Left cardiac atrium (tissue), 4 donors: ENCODE results near the gene GNG12. TPM values are rescaled to one million over a fixed set of nuclear protein-coding genes. Genes with fewer than 3 reads are reported as not detected.

ENCODE experiments used
- ATAC-seq, 2 donors: fragments of 200-7000 bp; cut with Tn5 transposase; one replicate each; pipeline ENCODE4 v1.9.1; 2020; ENCODE audit warnings: mild to moderate bottlenecking in 2 of 2, moderate library complexity in 2 of 2
- DNase-seq: peaks from one replicate; pipeline ENCODE4 v3.0.0-alpha.2; 2020
- intact Hi-C, 2 donors: fragments of 100-400 bp; cut with DNase I; formaldehyde crosslinking; loops; one replicate each; pipeline versions ENCODE4 v1.14.1 to v1.15.1; 2022 to 2023
- total RNA-seq, 2 donors: library from RNA; stranded (reverse); fragmentation: NEBNext Ultra II Directional; extraction: Animal tissue kit (Norgen Biotek cat#: 25700); gene quantifications; one replicate each; pipeline ENCODE4 v1.2.1, GENCODE V29; 2021
- donor health status: DM: no; HTN: yes; CAD: no.
- donor health status: DM: no; HTN: yes; CAD: no; lungs with severe emphysema.
- donor health status: DM: yes; HTN: yes; CAD: no.
- donor health status: Dilated cardiomyopathy.

GNG12 gene
- total RNA-seq, 2 donors from 2014 or later: 34.1 to 49.6 TPM

- DNase-seq (no peak), ATAC-seq (no peak)
- intact Hi-C loops: no loop called here
These were observed 12.0 kb downstream of the GNG12 start for GRCh38 chr1:67821263-67821662.

DNA sequence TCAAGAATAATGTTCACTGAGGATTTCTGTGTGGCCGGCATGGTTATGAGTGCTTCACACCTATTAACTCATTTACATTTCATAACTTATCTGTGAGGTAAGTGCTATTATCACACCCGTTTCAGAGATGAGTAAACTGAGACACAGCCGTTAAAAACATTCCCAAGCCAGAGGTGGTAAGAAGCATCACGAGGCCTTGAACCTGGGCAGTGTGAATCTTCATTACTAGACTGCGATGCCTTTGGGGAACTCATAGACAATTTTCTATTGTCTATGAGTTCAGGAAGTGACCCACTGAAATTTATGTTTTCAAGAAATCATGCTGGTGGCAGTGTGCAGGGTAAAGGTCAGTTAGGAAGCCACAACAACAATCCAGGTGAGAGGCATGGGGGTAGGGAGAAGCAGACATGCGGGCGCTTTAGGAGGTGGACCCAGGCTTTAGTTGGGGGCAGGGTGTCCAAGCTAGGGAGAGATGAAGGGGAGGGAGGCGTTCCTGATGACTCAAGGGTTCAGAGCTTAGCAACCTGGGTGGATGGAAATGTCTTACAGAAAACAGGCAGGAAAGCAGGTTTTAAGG, 14.5 kb downstream of the GNG12 start:
- intact Hi-C loops: no loop called here
- peak in 1 of 2 donors; percentile 30 for ATAC-seq

GRCh38 chr1:67818162-67818561, 15.1 kb downstream of the GNG12 start:
- intact Hi-C loops: no loop called here
- ATAC-seq: no peak
- DNase-seq: no peak

More for the DNA sequence above, 14.5 kb downstream of the GNG12 start:
- DNase-seq: no peak

DNA sequence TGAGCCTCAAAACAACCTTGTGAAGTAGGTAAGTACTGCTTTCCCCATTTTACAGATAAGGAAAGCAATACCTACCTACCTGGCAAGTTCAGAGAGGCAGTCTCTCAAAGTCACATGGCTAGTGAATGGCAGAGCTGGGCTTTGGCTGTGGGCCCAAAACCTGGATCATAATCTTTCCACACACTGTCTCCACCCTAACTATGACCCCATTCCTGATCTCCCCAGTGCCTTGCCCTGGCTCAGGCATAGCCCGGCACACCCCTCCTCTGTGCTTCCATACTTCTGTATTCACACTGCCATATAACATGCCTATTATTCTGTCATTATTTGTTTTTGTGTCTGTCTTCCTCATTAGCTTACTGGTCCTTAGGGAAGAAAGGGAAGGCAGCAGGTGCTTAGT, 15.9 kb downstream of the GNG12 start:
- ATAC-seq (peak in 1 of 2 donors; percentile 25), DNase-seq (peak; percentile 22)
- intact Hi-C loops: no loop called here

GRCh38 chr1:67816506-67816905, 16.8 kb downstream of the GNG12 start:
- ATAC-seq (no peak), DNase-seq (no peak)
- intact Hi-C loops: no loop called here

- intact Hi-C loops: no loop called here
- DNase-seq (no peak), ATAC-seq (no peak)
These were observed 17.2 kb downstream of the GNG12 start for GRCh38 chr1:67816095-67816475.

GRCh38 chr1:67815303-67816094, 17.8 kb downstream of the GNG12 start:
- intact Hi-C loops: no loop called here
- DNase-seq: no peak
- peak; percentile 39 to 53 for ATAC-seq

DNA sequence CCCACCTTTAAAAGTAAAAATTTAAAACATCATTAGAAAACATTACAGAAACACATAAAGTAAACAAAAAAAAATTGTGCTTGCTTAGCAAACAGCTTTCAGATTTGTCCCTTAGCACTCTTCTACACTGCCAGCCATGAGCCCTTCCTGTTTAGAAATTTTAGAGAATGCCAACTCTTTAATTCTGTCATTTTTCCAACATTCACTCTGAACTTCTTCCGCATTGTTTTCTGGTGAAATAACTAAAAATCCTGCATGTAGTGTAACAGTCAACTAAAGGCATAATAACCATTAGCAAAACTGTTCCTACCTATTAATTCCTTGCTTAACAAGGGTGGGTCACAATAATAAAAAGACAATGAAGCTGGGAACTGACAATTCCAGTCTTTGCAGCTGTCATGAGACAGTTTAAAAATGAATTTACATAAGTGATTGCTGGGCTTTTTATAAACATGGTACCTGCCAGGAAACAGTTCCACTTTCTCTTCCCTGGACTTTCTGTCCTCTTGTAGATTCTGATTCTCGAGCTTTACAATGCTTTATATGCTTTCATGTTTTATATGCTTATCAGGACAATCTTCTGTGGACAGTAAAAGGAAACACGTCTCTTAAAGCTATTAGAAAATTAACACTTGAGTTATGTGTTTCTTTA, 19.0 kb downstream of the GNG12 start:
- intact Hi-C loops: no loop called here
- no peak for DNase-seq

GRCh38 chr1:67812226-67812625, 21.0 kb downstream of the GNG12 start:
- intact Hi-C loops: no loop called here
- peak in 1 of 2 donors; percentile 30 for ATAC-seq
- DNase-seq: no peak

More for the DNA sequence above, 19.0 kb downstream of the GNG12 start:
- peak; percentile 34 to 64 for ATAC-seq

- DNase-seq (no peak), ATAC-seq (peak in 1 of 2 donors; percentile 40)
- intact Hi-C loops: no loop called here
These were observed 21.5 kb downstream of the GNG12 start for GRCh38 chr1:67811781-67812180.

- DNase-seq (no peak), ATAC-seq (no peak)
- intact Hi-C loops: no loop called here
These were observed 23.4 kb downstream of the GNG12 start for GRCh38 chr1:67809887-67810286.

DNA sequence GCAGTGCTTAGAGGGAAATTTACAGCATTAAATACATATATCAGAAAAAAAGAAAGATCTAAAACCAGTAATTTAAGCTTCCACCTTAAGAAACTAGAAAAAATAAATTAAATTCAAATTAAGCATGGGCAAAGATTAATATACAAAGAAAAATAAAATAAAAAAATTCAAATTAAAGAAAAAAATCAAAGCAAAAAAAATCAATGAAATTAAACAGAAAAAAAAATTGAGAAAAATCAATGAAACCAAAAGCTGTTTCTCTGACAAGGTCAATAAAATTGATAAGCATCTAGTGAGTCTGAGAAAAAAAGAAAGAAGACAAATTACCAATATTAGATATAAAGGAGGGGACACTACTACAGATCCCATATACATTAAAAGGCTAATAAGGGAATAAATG, 26.0 kb downstream of the GNG12 start:
- DNase-seq (no peak), ATAC-seq (no peak)
- intact Hi-C loops: no loop called here

DNA sequence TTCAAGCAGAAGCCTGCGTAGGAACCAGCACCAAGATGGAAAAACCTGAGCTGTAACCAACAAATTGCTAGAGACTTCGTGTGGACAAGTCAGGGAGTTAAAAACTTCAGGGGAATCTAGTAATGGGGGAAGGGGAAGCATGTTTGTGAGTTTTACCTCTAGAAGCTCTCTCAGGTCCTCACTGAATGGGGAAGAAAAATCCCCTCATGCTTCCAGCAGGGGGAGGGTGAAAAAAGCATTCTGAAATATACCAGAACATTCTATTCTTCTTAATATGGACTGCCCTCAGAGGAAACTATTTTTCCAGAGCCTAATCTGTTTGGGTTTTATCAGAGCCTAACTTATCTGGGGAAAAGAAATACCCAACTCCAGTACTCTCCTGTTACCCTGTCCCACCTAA, 28.6 kb downstream of the GNG12 start:
- intact Hi-C loops: no loop called here
- DNase-seq (no peak), ATAC-seq (no peak)

- peak in 1 of 2 donors; percentile 59 for ATAC-seq
- intact Hi-C loops: no loop called here
- DNase-seq: no peak
These were observed 29.6 kb downstream of the GNG12 start for GRCh38 chr1:67803380-67804279.

DNA sequence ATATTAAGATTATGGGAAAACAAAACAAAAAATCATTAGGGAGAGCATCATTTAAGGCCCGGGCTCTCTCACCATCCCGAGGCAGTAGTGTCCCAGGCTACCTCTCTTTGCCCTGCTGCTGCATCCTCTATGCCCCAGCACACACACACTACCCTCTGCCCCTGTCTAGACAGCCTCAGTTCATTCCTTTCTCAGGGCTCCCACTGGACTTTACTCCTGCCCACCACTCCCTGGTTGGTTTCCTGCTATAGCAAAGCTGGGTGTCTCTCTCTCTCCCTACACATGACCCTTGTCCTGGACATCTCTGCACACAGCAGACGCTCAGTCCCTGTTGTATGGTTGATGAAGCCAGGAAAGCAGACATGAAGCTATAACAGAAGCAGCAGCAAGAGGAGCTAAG, 30.7 kb downstream of the GNG12 start:
- ATAC-seq: peak in 1 of 2 donors; percentile 19
- no peak for DNase-seq
- intact Hi-C loops: no loop called here

DNA sequence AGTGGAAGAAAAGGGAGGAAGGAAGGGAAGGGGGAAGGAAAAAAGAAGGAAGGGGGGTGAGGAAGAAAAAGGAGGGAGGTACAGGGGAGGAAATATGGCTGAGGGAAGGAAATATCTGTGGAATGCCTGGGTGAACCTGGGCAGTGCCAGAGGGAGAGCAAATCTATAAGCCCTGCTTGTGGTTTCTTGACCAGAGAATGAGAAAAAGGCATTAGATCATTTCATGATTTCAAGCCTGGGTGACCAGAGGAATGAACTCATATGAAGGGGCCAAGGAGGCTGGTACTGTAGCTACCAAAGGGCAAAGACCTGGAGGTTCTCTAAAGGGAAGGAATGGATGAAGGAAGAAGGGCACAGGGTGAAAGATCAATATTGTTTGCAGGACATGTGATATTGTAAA, 31.4 kb downstream of the GNG12 start:
- no peak for ATAC-seq
- no peak for DNase-seq
- intact Hi-C loops: no loop called here

DNA sequence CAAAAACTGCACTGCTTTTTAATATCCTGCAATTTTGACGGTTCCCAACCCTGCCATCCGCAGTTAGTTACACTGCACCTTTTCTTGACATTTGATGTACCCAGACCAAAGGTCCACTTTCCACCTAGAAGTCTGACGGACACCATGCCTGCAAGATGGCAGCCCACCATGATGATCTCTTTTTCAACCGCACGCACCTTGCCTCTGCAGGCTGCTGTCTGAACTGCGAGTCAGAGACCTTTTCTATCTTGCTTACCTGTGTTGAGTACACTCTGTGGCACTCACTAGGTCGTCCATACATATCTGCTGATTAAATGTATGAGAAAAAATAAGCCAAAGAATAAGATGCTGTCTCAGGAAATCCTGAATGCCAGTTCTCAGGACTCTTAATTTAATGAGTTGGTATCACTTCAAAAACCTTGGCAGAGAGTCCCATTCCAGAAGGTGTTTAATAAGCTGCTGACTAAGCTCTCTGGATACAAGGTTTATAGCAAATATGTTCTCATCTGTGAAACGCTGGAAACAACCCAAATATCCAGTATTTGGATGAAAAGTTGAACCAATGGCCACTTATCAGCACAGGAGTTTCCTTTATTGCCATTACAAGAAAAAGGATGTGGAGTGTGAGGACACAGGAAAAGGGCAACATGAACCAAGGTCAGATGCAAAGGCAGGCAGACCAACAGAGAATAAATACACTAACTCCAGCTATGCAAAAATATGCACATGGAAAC, 37.9 kb downstream of the GNG12 start:
- DNase-seq (no peak), ATAC-seq (no peak)
- intact Hi-C loops: no loop called here

DNA sequence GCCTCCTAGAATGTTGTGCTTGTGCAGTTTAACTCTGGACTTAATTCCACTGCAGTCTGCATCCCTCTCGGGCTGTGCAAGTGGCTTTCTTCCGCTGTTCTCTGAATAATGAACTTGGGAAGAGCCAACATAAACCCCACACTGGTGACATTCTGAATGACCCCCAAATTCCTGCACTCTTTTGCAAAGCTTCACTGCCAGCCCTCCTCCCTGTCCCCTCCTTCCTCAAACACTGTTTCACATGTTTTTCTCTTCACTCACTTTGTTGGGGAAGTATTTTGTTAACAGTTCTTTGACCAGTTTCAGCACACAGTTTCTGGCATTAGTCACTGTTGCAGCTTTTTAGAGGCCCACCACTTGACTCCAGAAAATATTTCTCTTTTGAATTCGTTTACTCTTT, 39.7 kb downstream of the GNG12 start:
- peak; percentile 25 to 84 for ATAC-seq
- intact Hi-C loops: no loop called here
- DNase-seq: no peak
